B cell (primary cell): Measurements from ENCODE around the gene DNAJC16.

Experiments
- CTCF ChIP-seq: fragments of 200-600 bp; IDR thresholded peaks from one replicate; pipeline ENCODE4 v1.8.0; 2022; ENCODE audit warnings: antibody characterized with exemption, mild to moderate bottlenecking
- EZH2 ChIP-seq: IDR thresholded peaks from 2 replicates; pipeline ENCODE4 v1.6.1; 2012; ENCODE audit warnings: borderline replicate concordance, low read depth, mild to moderate bottlenecking, moderate library complexity, low read length; ENCODE audit not compliant: insufficient read depth, poor library complexity, severe bottlenecking

GRCh38 chr1:15541231-15541792 is 14.7 kb downstream of the DNAJC16 start:
- TF ChIP-seq CTCF = no peak
- TF ChIP-seq EZH2 = no peak
